GM21529 (cell line): ENCODE results near the gene FEM1C.
"Not testable (repeated sequence)": the region's sequence is repeated elsewhere in the genome, so short reads cannot be mapped to it uniquely, and the experiment has no call there.

Experiments used
- ATAC-seq: cut with Tn5 transposase; IDR thresholded peaks from one replicate; pipeline ENCODE4 v1.9.1; 2021; ENCODE audit not compliant: unreplicated experiment

Gene FEM1C

GRCh38 chr5:115480271-115480670 lies 64.3 kb downstream of the FEM1C start:
- peak; percentile 65 for ATAC-seq

- not testable (repeated sequence) for ATAC-seq
These were observed 65.3 kb downstream of the FEM1C start for GRCh38 chr5:115479166-115479873.

- ATAC-seq = no peak
These were observed 66.3 kb downstream of the FEM1C start for GRCh38 chr5:115478281-115478680.

- ATAC-seq = no peak
These were observed 67.0 kb downstream of the FEM1C start for GRCh38 chr5:115477581-115477980.

GRCh38 chr5:115475788-115476187 lies 68.8 kb downstream of the FEM1C start:
- no peak for ATAC-seq

GRCh38 chr5:115472271-115473025 lies 72.1 kb downstream of the FEM1C start:
- no peak for ATAC-seq

- ATAC-seq = no peak
These were observed 73.1 kb downstream of the FEM1C start for GRCh38 chr5:115471345-115472063.

GRCh38 chr5:115470921-115471320 lies 73.7 kb downstream of the FEM1C start:
- ATAC-seq = no peak
